IMR-90 (cell line): Measurements from ENCODE around the gene ENOX2. TPM values are rescaled to one million over a fixed set of nuclear protein-coding genes. Genes with fewer than 3 reads are reported as not detected.

Experiments used
- ATAC-seq: fragments of 200-7000 bp; cut with Tn5 transposase; 2 replicates; pipeline ENCODE4 v1.9.1; 2020; ENCODE audit warnings: low read depth, mild to moderate bottlenecking, moderate library complexity
- BruUV-seq: library from RNA; stranded (reverse); fragments of 400-500 nt; replicated peaks from 2 replicates; lab custom pipeline; 2021; lab: Mats Ljungman, UMichigan
- CTCF ChIA-PET: fragments of 300-600 bp; formaldehyde crosslinking; extraction: SDS; loops from one replicate; lab custom pipeline; 2021; ENCODE audit warnings: antibody characterized with exemption; lab: Yijun Ruan, JAX
- POLR2A ChIA-PET: fragments of 300-600 bp; sonication (Branson Sonifier 250); formaldehyde crosslinking; loops from one replicate; lab custom pipeline; 2022; ENCODE audit warnings: antibody characterized with exemption; ENCODE audit not compliant: unreplicated experiment; lab: Charles Lee
- DNase-seq: peaks from one replicate; pipeline ENCODE4 v3.0.0; 2013
- H2AFZ ChIP-seq: replicated peaks from 2 replicates; pipeline ENCODE3; 2013; ENCODE audit warnings: low read length, mild to moderate bottlenecking; ENCODE audit not compliant: poor library complexity
- H2AK5ac ChIP-seq: 2 replicates; pipeline ENCODE4 v1.6.1; 2013; ENCODE audit warnings: low read depth, low read length, inconsistent platforms
- H2AK9ac ChIP-seq: replicated peaks from 2 replicates; pipeline ENCODE3; 2013; ENCODE audit warnings: mild to moderate bottlenecking, low read depth, low read length, moderate library complexity; ENCODE audit not compliant: poor library complexity
- H2BK120ac ChIP-seq: 2 replicates; pipeline ENCODE4 v1.6.1; 2013; ENCODE audit warnings: low read depth, low read length, inconsistent platforms
- H2BK15ac ChIP-seq: 3 replicates; pipeline ENCODE4 v1.6.1; 2013; ENCODE audit warnings: low read depth, low read length, inconsistent platforms
- H2BK20ac ChIP-seq: 2 replicates; pipeline ENCODE4 v1.6.1; 2013; ENCODE audit warnings: low read depth, mild to moderate bottlenecking, inconsistent platforms, low read length, moderate library complexity
- H2BK5ac ChIP-seq: 2 replicates; pipeline ENCODE4 v1.6.1; 2013; ENCODE audit warnings: mild to moderate bottlenecking, low read depth, low read length, inconsistent platforms; ENCODE audit not compliant: poor library complexity, severe bottlenecking
- H3K14ac ChIP-seq: replicated peaks from 2 replicates; pipeline ENCODE4 v1.6.1; 2013; ENCODE audit warnings: low read depth, low read length, inconsistent platforms
- H3K18ac ChIP-seq: 2 replicates; pipeline ENCODE4 v1.6.1; 2013; ENCODE audit warnings: low read depth, low read length, control low read depth
- H3K23ac ChIP-seq: 2 replicates; pipeline ENCODE4 v1.6.1; 2013; ENCODE audit warnings: low read depth, low read length, inconsistent platforms
- H3K27ac ChIP-seq: 2 replicates; pipeline ENCODE4 v1.5.1; 2013; ENCODE audit warnings: mild to moderate bottlenecking, control low read depth, low read length; ENCODE audit not compliant: insufficient read depth
- H3K27me3 ChIP-seq: 2 replicates; pipeline ENCODE4 v1.6.1; 2013; ENCODE audit warnings: low read length; ENCODE audit not compliant: control insufficient read depth, insufficient read depth
- H3K36me3 ChIP-seq: 2 replicates; pipeline ENCODE4 v1.6.1; 2013; ENCODE audit warnings: low read length, mixed read lengths; ENCODE audit not compliant: control insufficient read depth, insufficient read depth
- H3K4ac ChIP-seq: 2 replicates; pipeline ENCODE4 v1.6.1; 2013; ENCODE audit warnings: low read depth, low read length, inconsistent platforms
- H3K4me1 ChIP-seq: 2 replicates; pipeline ENCODE4 v1.6.1; 2013; ENCODE audit warnings: low read length, mixed read lengths; ENCODE audit not compliant: control insufficient read depth, insufficient read depth
- H3K4me2 ChIP-seq: 2 replicates; pipeline ENCODE4 v1.6.1; 2013; ENCODE audit warnings: low read depth, mild to moderate bottlenecking, control low read depth, low read length, moderate library complexity
- H3K4me3 ChIP-seq: 2 replicates; pipeline ENCODE4 v1.5.1; 2013; ENCODE audit warnings: low read depth, mild to moderate bottlenecking, control low read depth, low read length, moderate library complexity; ENCODE audit not compliant: insufficient read depth
- H3K56ac ChIP-seq: 2 replicates; pipeline ENCODE4 v1.6.1; 2013; ENCODE audit warnings: low read length, inconsistent platforms; ENCODE audit not compliant: insufficient read depth; ENCODE audit errors: extremely low read depth
- H3K79me1 ChIP-seq, 2 experiments: 2 replicates each; pipeline ENCODE4 v1.6.1; 2013; ENCODE audit warnings: low read length in 2 of 2, inconsistent platforms in 1 of 2, low read depth in 1 of 2
- H3K9ac ChIP-seq: 2 replicates; pipeline ENCODE4 v1.6.1; 2013; ENCODE audit warnings: low read depth, low read length, control low read depth
- H3K9me1 ChIP-seq: 2 replicates; pipeline ENCODE4 v1.6.1; 2013; ENCODE audit warnings: low read length, inconsistent platforms; ENCODE audit not compliant: insufficient read depth
- H3K9me3 ChIP-seq: 2 replicates; pipeline ENCODE4 v1.6.1; 2013; ENCODE audit warnings: low read length; ENCODE audit not compliant: control insufficient read depth, insufficient read depth
- H4K20me1 ChIP-seq: 2 replicates; pipeline ENCODE4 v1.6.1; 2013; ENCODE audit warnings: low read length, inconsistent platforms; ENCODE audit not compliant: insufficient read depth
- H4K5ac ChIP-seq: 2 replicates; pipeline ENCODE4 v1.6.1; 2013; ENCODE audit warnings: mild to moderate bottlenecking, low read depth, low read length, control low read depth
- H4K8ac ChIP-seq, 2 experiments: 2 replicates each; pipeline ENCODE4 v1.6.1; 2013; ENCODE audit warnings: low read depth in 2 of 2, low read length in 2 of 2, control low read depth in 1 of 2, inconsistent platforms in 1 of 2
- H4K91ac ChIP-seq: 2 replicates; pipeline ENCODE4 v1.6.1; 2013; ENCODE audit warnings: low read depth, low read length, inconsistent platforms; ENCODE audit not compliant: insufficient read depth
- BHLHE40 ChIP-seq: fragments of 150-350 bp; IDR thresholded peaks from 2 replicates; pipeline ENCODE4 v1.6.1; 2016; ENCODE audit warnings: mild to moderate bottlenecking, low read depth, low read length
- CEBPB ChIP-seq: IDR thresholded peaks from 2 replicates; pipeline ENCODE4 v1.6.1; 2012; ENCODE audit warnings: low read depth, low read length, improper control_type of control experiment
- CHD1 ChIP-seq: IDR thresholded peaks from 2 replicates; pipeline ENCODE4 v1.6.1; 2012; ENCODE audit warnings: low read depth, low read length, improper control_type of control experiment
- MAFK ChIP-seq: IDR thresholded peaks from 2 replicates; pipeline ENCODE4 v1.6.1; 2012; ENCODE audit warnings: low read depth, low read length, improper control_type of control experiment
- MXI1 ChIP-seq: IDR thresholded peaks from 2 replicates; pipeline ENCODE4 v1.6.1; 2012; ENCODE audit warnings: low read depth, mild to moderate bottlenecking, low read length, moderate library complexity, borderline replicate concordance
- NFE2L2 ChIP-seq: fragments of 150-350 bp; IDR thresholded peaks from 2 replicates; pipeline ENCODE4 v1.6.1; 2016; ENCODE audit warnings: low read depth, mild to moderate bottlenecking, low read length
- POLR2A ChIP-seq: IDR thresholded peaks from 2 replicates; pipeline ENCODE4 v1.6.1; 2012; ENCODE audit warnings: mild to moderate bottlenecking, low read depth, low read length
- RFX5 ChIP-seq: IDR thresholded peaks from 2 replicates; pipeline ENCODE4 v1.8.0; 2012; ENCODE audit warnings: low read depth, mild to moderate bottlenecking, low read length, moderate library complexity
- USF2 ChIP-seq: fragments of 150-350 bp; IDR thresholded peaks from 2 replicates; pipeline ENCODE4 v1.6.1; 2017; ENCODE audit warnings: mild to moderate bottlenecking, antibody characterized with exemption, low read length, low read depth
- WGBS, 2 experiments: methylation state at CpG; one replicate each; pipeline versions ENCODE4 v1.1.5 to v1.1.7; 2013; ENCODE audit warnings: missing lambda C conversion rate in 2 of 2; ENCODE audit not compliant: insufficient read length in 1 of 2; ENCODE audit errors: extremely low coverage in 2 of 2; 5-methylcytosine and 5-hydroxymethylcytosine counted together
- dilution Hi-C: fragments of 300-500 bp; cut with HindIII; formaldehyde crosslinking; loops from one replicate; pipeline ENCODE4 v1.14.3; 2018; ENCODE audit warnings: low sequenced_read_pairs; ENCODE audit not compliant: unreplicated experiment
- in situ Hi-C: fragments of 300-500 bp; cut with MboI; formaldehyde crosslinking; loops from 3 replicates; pipeline ENCODE4 v1.14.3; 2019; ENCODE audit warnings: low sequenced_read_pairs, inconsistent platforms, mixed read lengths
- intact Hi-C: fragments of 100-400 bp; cut with micrococcal nuclease; formaldehyde crosslinking; loops from 2 replicates; pipeline ENCODE4 v1.10.0; 2022
- polyA plus RNA-seq, 3 experiments: library from polyadenylated mRNA; depleted of rRNA; stranded (reverse); fragments of >200 nt; gene quantifications; 2 replicates each; pipeline ENCODE4 v1.2.3, GENCODE V29; 2012; ENCODE audit warnings: low replicate concordance in 1 of 3
- total RNA-seq: library from RNA; depleted of rRNA; stranded (reverse); fragments of >200 nt; gene quantifications from 2 replicates; pipeline ENCODE4 v1.2.3, GENCODE V29; 2012
- TF ChIP-seq, protein P1 (sequence below): fragments of 150-350 bp; IDR thresholded peaks from 2 replicates; pipeline ENCODE4 v1.6.1; 2016; ENCODE audit warnings: low read depth, mild to moderate bottlenecking, low read length, moderate library complexity, borderline replicate concordance

The ENOX2 gene
- total and polyA plus RNA-seq, 2 of the 4 experiments (the other 2 are of a cell fraction) = 6.3 to 11.8 TPM

GRCh38 chrX:130805903-130806302 lies 97.1 kb downstream of the ENOX2 start:
- Histone ChIP-seq H3K14ac (no peak overlapping the region), H2BK120ac (no peak overlapping the region), H3K56ac (no peak overlapping the region), H4K20me1 (no peaks in the 10 kb centered on the region), H4K5ac (no peak overlapping the region), H3K23ac (no peak overlapping the region), H2AK5ac (no peak overlapping the region), H3K79me1 (no peaks in the 10 kb centered on the region), H3K9ac (no peak overlapping the region), H3K9me1 (peaks cover 3% of the 10 kb centered on the region; the same call in 1 of the 2 replicates), H3K18ac (no peak overlapping the region), H3K4me2 (no peak overlapping the region), H2BK20ac (no peak overlapping the region), H3K27me3 (no peaks in the 10 kb centered on the region), H3K4ac (no peak overlapping the region), H4K91ac (no peak overlapping the region), H4K8ac (no peak overlapping the region), H3K4me1 (no peaks in the 10 kb centered on the region), H2BK5ac (no peak overlapping the region), H2AK9ac (no peak overlapping the region), H2AFZ (no peak overlapping the region), H3K4me3 (no peak overlapping the region), H3K36me3 (no peaks in the 10 kb centered on the region), H2BK15ac (no peak overlapping the region), H3K27ac (no peak overlapping the region), H3K9me3 (no peaks in the 10 kb centered on the region)
- intact Hi-C loops = no loop called here
- TF ChIP-seq CHD1 (no peak), RFX5 (no peak), POLR2A (no peak), CEBPB (no peak), USF2 (no peak), MAFK (no peak), BHLHE40 (no peak), MXI1 (no peak), NFE2L2 (no peak)
- TF ChIP-seq, protein P1, sequence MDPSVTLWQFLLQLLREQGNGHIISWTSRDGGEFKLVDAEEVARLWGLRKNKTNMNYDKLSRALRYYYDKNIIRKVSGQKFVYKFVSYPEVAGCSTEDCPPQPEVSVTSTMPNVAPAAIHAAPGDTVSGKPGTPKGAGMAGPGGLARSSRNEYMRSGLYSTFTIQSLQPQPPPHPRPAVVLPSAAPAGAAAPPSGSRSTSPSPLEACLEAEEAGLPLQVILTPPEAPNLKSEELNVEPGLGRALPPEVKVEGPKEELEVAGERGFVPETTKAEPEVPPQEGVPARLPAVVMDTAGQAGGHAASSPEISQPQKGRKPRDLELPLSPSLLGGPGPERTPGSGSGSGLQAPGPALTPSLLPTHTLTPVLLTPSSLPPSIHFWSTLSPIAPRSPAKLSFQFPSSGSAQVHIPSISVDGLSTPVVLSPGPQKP = no peak
- CTCF ChIA-PET = no interaction called here
- no CpG with 5 or more reads among the region's 2 CpGs for WGBS, 2 experiments
- DNase-seq (no peak), ATAC-seq (no peak)
- BruUV-seq = no TSS peak
- in situ Hi-C loops = no loop called here
- dilution Hi-C loops = no loop called here
- POLR2A ChIA-PET = no interaction called here
